ENCODE measurements around the gene BTBD9. TPM values are rescaled to one million over a fixed set of nuclear protein-coding genes. Genes with fewer than 3 reads are reported as not detected.

The BTBD9 gene
- total RNA-seq, 1 donor = 21.4 TPM

GRCh38 chr6:38179794-38180430 lies 459.8 kb downstream of the BTBD9 start:
- DNase-seq (ENCODE audit: low read depth) = no peak
- TF ChIP-seq CTCF (IDR thresholded peaks at IDR 0.05; ENCODE audit: insufficient read depth, low read length) = no peak
- no peak overlapping the region for H3K4me3 ChIP-seq (ENCODE audit: low read depth, low read length)

GRCh38 chr6:38179300-38179699 lies 460.4 kb downstream of the BTBD9 start:
- no peak for DNase-seq (ENCODE audit: low read depth)
- TF ChIP-seq CTCF (IDR thresholded peaks at IDR 0.05; ENCODE audit: insufficient read depth, low read length) = no peak
- no peak overlapping the region for H3K4me3 ChIP-seq (ENCODE audit: low read depth, low read length)

DNA sequence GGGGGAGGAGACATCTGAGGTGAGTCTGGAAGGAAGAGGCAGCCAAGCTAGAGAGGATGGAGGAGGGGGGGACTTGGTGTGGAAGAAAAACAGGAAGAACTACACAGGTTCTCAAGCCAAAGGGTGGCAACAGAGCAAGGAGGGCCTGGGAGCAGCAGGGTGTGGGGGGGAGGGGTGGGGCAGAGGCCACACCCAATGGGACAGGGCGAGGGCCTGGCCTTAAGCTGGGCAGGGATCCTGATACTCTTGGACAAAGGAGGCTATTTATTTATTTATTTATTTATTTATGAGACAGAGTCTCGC lies 461.2 kb downstream of the BTBD9 start:
- H3K4me3 ChIP-seq (ENCODE audit: low read depth, low read length) = no peak overlapping the region
- DNase-seq (ENCODE audit: low read depth) = no peak
- no peak for TF ChIP-seq CTCF (IDR thresholded peaks at IDR 0.05; ENCODE audit: insufficient read depth, low read length)

DNA sequence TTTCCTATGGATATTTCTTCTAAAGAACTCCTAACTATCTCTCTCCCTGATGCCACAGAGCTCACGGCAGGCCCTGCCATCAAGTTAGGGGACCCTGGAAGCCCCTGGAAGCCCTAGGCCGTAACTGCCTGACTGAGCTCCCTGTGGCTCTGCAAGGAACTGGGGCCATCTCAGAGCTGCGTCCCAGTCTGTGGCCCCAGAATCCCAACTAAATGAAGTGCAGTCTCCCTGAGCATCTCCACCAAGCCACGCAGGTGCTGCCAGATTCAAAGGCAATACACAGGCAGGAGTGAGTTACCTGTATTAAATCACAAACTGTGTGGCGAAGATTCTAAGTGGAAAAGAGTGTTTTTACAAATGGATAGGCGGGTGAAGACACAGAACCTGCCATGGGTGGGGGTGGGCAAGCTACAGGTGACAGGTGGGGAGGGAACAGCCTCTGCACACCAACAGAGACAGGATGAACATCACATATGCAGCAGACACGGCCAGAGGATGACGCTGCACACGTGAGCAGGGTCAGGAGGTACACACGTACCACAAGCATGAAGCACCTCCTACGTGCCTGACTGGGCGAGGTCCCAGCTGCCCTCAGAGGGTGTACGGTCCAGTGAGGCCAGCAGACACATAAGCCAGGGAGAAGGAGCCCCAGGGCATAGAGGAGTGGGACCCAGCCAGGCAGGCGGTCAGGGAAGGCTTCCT lies 461.7 kb downstream of the BTBD9 start:
- TF ChIP-seq CTCF (IDR thresholded peaks at IDR 0.05; ENCODE audit: insufficient read depth, low read length) = no peak
- no peak overlapping the region for H3K4me3 ChIP-seq (ENCODE audit: low read depth, low read length)

GRCh38 chr6:38176797-38177751 lies 462.7 kb downstream of the BTBD9 start:
- no peak overlapping the region for H3K4me3 ChIP-seq (ENCODE audit: low read depth, low read length)
- DNase-seq (ENCODE audit: low read depth) = no peak
- TF ChIP-seq CTCF (IDR thresholded peaks at IDR 0.05; ENCODE audit: insufficient read depth, low read length) = no peak

More for the DNA sequence above, 461.7 kb downstream of the BTBD9 start:
- DNase-seq (ENCODE audit: low read depth) = no peak

DNA sequence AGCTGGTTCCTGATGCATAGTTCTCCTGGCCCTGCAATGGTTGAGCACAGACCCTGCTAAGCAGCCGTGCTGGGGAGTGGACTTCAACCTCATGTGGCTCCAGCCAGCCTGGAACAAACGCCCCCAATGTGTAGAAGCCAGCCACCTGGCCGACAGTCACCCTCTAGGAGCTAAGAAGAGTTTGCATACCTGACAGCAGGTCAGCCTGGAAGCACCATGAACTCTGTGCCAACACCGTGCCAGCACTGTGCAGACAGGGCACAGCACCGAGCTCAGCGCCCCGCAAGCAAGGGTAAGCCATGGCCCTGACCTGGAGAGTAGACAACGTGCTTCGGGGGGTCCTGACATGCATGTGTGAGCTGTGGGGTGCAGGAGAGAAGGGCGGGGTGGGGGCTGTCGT lies 463.9 kb downstream of the BTBD9 start:
- no peak overlapping the region for H3K4me3 ChIP-seq (ENCODE audit: low read depth, low read length)
- DNase-seq (ENCODE audit: low read depth) = no peak
- TF ChIP-seq CTCF (IDR thresholded peaks at IDR 0.05; ENCODE audit: insufficient read depth, low read length) = no peak
